HG03575 (cell line): ENCODE data around the gene MATCAP1.

Experiments used
- ATAC-seq: cut with Tn5 transposase; IDR thresholded peaks from one replicate; pipeline ENCODE4 v1.9.1; 2021; ENCODE audit not compliant: unreplicated experiment, insufficient number of reproducible peaks, low FRiP score; ENCODE audit errors: extremely low read depth

Gene MATCAP1

DNA sequence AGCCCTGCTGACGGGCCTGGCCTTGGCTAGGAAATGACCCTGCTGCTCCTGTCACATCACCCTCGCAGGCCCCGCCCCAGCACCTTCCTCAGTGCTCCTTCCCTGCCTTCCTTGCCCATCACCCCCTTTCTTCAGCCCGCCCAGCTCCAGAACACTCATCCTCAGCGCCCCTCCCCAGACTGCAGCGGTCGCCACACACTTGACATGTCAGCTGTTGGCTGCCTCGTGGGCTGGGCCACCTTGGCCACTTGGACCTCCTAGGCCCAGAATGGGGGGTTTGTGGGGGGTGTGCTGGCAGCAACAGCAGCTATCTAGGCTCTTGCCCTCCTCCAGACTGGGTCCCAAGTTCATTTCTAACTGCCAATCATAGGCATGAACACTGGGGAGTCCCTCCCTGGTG lies 25.8 kb upstream of the MATCAP1 start:
- ATAC-seq: no peak

GRCh38 chr16:67208154-67208896 lies 24.6 kb upstream of the MATCAP1 start:
- no peak for ATAC-seq

- no peak for ATAC-seq
Observed at GRCh38 chr16:67207249-67208091, 23.7 kb upstream of the MATCAP1 start.

GRCh38 chr16:67206838-67207248 lies 23.1 kb upstream of the MATCAP1 start:
- no peak for ATAC-seq

GRCh38 chr16:67206129-67206837 lies 22.5 kb upstream of the MATCAP1 start:
- ATAC-seq: no peak

GRCh38 chr16:67204076-67204475 lies 20.3 kb upstream of the MATCAP1 start:
- ATAC-seq: no peak

DNA sequence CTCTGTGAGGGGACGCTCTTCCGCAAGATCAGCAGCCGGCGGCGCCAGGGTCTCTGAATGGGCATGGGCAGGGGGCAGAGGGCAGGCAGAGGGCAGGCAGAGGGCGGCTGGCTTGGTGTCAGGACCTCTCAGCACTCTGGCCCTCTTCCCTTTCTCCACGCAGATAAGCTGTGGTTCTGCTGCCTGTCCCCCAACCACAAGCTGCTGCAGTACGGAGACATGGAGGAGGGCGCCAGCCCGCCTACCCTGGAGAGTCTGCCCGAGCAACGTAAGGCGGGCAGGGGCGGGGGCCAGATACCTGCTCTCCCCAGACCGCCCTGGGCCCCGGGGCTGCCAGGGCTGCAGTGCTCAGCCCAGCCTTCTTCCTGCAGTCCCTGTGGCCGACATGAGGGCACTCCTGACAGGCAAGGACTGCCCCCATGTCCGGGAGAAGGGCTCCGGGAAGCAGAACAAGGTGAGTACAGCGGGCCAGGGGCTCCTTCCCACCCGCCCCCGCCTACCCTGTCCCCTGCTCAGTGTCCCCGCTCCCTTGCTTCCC lies 19.3 kb upstream of the MATCAP1 start:
- no peak for ATAC-seq

GRCh38 chr16:67202426-67202825 lies 18.7 kb upstream of the MATCAP1 start:
- ATAC-seq: no peak

GRCh38 chr16:67201411-67202345 lies 17.9 kb upstream of the MATCAP1 start:
- no peak for ATAC-seq

DNA sequence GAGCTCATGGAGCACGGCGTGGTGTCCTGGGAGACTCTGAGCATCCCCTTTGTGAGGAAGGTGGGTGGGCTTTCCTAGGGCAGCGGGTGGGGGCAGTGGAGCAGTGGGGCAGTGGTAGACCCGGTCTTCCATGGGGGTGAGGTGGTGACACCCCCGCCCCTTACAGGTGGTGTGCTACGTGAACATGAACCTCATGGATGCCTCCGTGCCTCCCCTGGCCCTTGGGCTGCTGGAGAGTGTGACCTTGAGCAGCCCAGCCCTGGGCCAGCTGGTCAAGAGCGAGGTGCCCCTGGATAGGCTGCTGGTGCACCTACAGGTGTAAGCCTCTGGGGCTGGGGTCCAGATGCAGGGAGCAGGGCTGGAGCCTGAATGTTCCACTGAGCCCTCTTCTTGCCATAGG lies 16.7 kb upstream of the MATCAP1 start:
- no peak for ATAC-seq

GRCh38 chr16:67199808-67200198 lies 16.0 kb upstream of the MATCAP1 start:
- ATAC-seq: no peak

DNA sequence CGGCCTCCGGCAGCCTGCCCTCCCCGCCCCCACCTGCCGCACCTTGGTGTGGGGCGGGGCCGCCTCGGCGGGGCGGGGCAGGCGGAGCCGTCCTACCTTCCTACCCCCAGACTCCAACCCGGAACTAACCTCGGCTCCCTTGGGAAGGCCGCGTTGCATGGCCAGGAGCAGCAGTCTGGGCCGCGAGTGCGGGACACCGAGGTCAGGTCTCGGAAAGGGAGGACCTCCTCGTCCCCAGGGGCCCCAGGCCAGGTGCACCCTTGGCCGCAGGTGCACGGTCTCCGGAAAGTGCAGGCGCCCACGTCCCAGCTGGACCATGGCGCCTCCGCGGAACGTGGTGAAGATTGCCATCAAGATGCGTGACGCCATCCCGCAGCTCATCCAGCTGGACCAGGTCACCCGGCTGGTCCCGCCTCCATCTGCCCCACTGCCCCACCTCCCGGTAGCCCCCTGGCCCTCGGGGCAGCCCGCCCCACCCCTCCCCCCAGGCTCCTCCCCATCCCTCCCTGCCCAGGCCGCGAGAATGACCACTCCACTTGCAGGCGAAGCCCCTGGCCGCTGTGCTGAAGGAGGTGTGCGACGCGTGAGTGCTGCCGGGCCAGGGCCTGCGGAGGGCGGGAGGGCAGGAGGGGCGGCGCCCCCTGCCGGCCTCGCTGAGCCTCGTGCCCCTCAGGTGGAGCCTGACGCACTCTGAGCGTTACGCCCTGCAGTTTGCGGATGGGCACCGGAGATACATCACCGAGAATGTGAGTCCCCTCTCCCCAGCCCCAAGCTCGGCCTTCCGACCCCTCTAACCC lies 15.4 kb upstream of the MATCAP1 start, which contains the start of gene ELMO3:
Gene ELMO3, plus strand, starts transcription at position 121 of the 797 bp plus-strand sequence. Its CDS starts 196 bp downstream, at position 317.
- ATAC-seq: no peak

GRCh38 chr16:67198238-67198734 lies 14.5 kb upstream of the MATCAP1 start:
- no peak for ATAC-seq

DNA sequence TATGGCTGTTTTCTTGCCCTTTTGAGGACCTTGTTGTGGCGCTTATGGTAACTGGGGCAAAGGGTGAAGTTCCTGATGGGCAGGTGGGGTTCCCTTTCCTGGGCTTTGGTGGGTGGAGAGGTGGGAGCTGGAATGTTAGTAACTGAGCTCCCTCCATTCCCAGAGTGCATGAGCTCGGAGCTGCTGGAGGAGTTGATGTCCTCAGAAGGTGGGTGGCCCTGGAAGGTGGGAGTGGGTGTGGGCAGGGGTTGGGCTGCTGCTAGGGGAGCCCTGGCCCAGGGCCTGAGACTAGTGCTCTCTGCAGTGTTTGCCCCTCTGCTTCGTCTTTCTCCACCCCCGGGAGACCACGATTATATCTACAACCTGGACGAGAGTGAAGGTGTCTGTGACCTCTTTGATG lies 13.9 kb upstream of the MATCAP1 start:
- no peak for ATAC-seq

- ATAC-seq: no peak
Observed at GRCh38 chr16:67196881-67197280, 13.1 kb upstream of the MATCAP1 start.

DNA sequence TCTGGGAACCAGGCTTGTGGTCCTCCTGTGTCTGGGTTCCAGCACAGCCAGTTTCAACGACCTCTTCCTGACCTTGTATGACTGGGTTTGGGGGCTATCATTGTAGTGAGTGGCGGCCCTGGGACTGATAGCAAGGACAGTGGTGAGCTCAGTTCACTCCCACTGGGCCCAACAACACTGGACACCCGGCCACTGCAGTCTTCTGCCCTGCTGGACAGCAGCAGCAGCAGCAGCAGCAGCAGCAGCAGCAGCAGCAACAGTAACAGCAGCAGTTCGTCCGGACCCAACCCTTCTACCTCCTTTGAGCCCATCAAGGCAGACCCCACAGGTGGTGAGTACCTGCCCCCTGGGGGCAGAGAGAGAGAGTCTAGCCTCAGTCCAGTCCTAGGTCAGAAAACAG lies 11.9 kb upstream of the MATCAP1 start:
- no peak for ATAC-seq

DNA sequence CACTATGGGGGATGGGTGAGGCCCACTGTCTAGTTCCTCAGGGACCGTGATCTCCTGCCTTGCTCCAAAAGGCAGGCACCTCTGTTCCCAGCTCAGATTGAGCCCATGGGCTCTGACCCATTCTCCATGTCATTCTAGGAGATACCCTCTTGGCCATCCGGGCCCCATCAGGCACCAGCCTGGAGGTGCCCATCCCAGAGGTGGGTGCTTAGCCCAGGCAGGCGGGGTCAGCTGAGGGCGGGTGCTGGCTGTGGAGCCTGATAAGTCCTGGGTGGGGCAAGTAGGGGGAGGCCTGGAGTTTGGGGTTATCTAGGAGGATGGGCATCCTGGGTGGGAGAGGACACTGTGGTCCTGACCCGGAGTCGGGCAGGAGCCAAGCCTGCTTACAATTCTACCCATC lies 10.5 kb upstream of the MATCAP1 start:
- ATAC-seq: no peak
